ENCODE results near the gene NXPH2.
"Not testable (repeated sequence)": the region's sequence is repeated elsewhere in the genome, so short reads cannot be mapped to it uniquely, and the experiment has no call there.

NXPH2 gene

GRCh38 chr2:138708682-138709241 is 71.4 kb downstream of the NXPH2 start:
- DNase-seq: peak; percentile 58 to 73

DNA sequence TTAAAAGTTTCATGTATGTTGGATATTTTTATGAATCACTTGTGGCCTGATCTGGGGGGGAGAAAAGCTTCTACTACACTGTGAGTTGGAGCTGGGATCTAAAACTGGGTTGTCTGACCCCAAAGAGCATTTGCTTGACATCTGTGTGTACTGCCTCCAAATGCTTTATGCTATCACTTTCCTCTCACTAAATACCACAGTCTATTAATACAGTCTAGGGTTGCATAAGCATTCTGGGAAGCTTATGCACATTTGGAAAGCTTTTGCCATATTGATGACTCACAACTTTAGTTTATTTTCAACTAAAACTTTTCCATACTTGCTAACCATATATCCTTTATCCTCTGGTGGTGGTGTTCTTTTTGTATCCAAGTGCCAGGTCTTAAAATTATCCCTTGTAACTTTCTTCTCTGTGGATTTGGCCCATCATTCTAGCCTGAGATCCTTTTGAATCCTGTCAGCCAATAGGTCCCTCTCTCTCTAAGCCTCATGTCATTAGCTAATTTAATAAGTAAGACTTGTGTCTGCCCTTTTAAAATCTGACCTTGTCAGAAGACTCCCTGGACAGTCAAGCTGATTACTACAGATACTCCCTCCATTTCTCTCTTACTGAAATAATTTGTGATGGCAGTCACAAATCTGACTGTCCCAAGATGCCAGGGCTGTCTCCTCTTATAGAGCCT is 72.7 kb downstream of the NXPH2 start:
- DNase-seq: peak in 1 of 2 experiments; percentile 10

GRCh38 chr2:138703242-138703641 is 76.9 kb downstream of the NXPH2 start:
- DNase-seq: no peak

DNA sequence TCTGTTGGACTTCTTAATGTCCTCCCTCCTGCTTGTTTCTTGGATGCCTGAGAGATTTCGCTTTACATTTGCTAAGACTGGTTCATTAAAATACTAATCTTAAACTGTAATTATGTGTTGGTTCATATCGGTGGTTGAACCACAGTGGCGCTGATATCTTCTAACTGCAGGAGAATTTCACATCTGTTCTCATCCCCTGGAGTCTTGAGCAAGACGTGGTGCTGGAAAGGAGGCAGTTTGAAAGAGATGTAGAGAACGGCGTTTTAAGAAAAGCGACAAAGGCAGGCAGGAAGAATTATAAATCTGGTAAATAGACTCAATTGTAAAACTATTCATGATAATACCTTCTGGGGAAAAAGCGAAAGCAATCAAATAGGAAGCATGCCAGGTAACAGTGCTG is 79.5 kb downstream of the NXPH2 start:
- no peak for DNase-seq

DNA sequence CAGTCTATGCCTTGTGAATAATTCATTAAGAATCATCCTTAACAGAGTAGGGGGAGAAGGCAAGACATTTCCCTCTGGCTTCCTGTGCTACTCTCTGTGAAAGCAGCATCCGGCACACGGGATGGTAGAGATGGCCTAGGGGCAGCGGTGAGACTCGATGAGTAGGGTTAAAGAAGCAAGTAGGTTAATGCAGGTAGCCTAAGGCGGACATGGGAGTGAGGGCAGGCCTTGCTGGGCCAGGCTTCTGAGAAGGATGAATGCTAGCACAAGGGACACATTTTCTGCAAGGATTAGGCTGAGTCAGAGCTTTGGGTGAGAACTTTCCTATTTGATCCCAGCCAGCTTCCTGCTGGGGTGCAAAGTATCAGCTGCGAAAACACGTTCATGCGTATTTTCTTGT is 80.8 kb downstream of the NXPH2 start:
- DNase-seq: no peak

GRCh38 chr2:138698428-138698827 is 81.8 kb downstream of the NXPH2 start:
- DNase-seq: no peak

DNA sequence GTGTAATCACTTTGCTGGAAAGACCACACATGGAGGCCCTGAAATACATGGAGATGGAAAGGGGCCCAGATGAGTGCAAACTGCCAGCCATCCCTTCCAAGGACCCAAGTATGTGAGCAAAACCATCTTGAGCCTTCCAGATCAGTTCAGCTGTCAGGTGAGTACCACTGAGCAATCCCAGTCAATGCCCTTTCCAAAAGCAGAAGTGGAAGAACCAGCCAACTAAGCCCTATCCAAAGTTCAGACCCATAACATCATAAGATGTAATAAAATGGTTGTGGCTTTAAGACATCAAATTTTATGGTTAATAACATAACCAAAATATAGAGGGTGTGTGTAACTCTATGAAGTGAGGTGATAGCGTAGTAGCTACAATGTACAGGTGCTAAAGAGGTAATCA is 88.5 kb downstream of the NXPH2 start:
- DNase-seq: no peak

GRCh38 chr2:138689705-138690104 is 90.5 kb downstream of the NXPH2 start:
- no peak for DNase-seq

GRCh38 chr2:138682163-138682562 is 98.0 kb downstream of the NXPH2 start:
- DNase-seq: no peak

GRCh38 chr2:138677221-138677620 is 103.0 kb downstream of the NXPH2 start:
- DNase-seq: no peak

- DNase-seq: no peak
Measured at GRCh38 chr2:138676619-138677021, 103.6 kb downstream of the NXPH2 start.

GRCh38 chr2:138671566-138671965 is 108.6 kb downstream of the NXPH2 start:
- no peak for DNase-seq

GRCh38 chr2:138670734-138671133 is 109.5 kb downstream of the NXPH2 start:
- no peak for DNase-seq

- DNase-seq: no peak
Measured at GRCh38 chr2:138665937-138666336, 114.3 kb downstream of the NXPH2 start.

GRCh38 chr2:138658187-138658894 is 121.8 kb downstream of the NXPH2 start:
- no peak for DNase-seq

GRCh38 chr2:138654146-138654545 is 126.0 kb downstream of the NXPH2 start:
- DNase-seq: no peak

DNA sequence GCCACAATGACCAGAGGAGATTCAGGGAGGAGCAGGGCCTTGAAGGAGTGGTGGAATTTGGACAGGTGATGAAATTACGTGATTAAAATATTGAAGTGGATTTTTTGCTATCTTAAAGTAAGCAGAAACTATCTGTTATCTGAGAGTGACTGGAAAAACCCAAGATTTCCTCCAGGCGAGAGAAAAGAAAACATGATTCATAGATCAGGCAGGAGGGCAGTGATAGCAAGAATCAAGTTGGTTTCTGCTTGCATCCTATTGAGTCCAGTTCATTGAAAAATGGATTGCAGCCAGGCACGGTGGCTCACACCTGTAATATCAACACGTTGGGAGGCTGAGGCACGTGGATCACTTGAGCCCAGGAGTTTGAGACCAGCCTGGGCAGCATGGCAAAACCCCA is 127.8 kb downstream of the NXPH2 start:
- DNase-seq: no peak

GRCh38 chr2:138649571-138649970 is 130.6 kb downstream of the NXPH2 start:
- no peak for DNase-seq

DNA sequence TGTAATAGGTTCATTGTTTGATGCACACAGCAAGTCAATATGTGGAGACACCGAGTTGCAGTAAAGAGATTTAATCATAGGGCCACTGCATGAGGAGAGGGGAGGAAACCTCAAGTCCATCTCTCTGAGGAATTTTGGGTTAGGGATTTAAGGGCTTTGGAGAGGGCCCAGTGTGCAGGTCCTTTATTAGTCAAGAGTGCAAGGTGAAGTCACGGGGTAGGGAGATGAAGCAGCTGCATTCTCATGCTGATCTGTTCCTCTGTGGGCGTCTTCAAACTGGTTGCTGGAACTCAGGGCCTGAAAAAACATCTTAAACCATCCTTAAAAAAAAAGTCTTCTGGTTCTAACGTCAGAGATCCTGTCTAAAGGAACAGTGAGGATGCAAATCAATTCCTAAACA is 131.6 kb downstream of the NXPH2 start:
- no peak for DNase-seq

GRCh38 chr2:138644776-138645175 is 135.4 kb downstream of the NXPH2 start:
- not testable (repeated sequence) for DNase-seq

- no peak for DNase-seq
Measured at GRCh38 chr2:138640921-138641676, 139.1 kb downstream of the NXPH2 start.

DNA sequence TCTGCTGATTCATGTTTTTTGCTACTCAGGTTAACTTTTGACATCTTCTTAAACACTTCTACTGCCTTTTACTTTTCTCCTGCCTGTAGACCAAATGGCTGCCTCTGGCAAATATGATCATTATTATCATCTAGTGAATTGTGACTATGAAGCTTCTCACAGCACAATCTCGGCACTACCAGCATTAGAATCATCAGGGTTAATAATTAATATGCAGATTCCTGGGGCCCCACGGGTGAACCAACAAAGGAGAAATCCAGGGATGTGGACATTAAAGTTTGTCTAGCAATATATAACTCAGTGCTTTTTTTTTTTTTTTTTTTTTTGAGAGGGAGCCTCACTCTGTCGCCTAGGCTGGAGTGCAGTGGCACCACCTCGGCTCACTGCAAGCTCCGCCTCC is 142.5 kb downstream of the NXPH2 start:
- DNase-seq: no peak

- no peak for DNase-seq
Measured at GRCh38 chr2:138637061-138637460, 143.1 kb downstream of the NXPH2 start.

- no peak for DNase-seq
Measured at GRCh38 chr2:138633049-138633448, 147.1 kb downstream of the NXPH2 start.

All from NCI-H446 (cell line).